ENCODE measurements around the gene C17orf58. TPM values are rescaled to one million over a fixed set of nuclear protein-coding genes. Genes with fewer than 3 reads are reported as not detected.

The C17orf58 gene
- total and polyA plus RNA-seq, 2 of the 8 experiments (the other 6 are each of a cell fraction or from before 2014, with no cell fraction given) = 22.6 to 24.1 TPM

- CTCF ChIA-PET (ENCODE audit: partially characterized antibody) = interaction anchor here (0.8 to 1.8 kb wide), 6 partner anchors 10 to 231 kb away, joined by 3 to 7 read pairs (median 4); no protein-coding TSS in a partner anchor
- TF ChIP-seq JUND (IDR thresholded peaks at IDR 0.05; ENCODE audit: low read length) = no peak
- TF ChIP-seq JUN (IDR thresholded peaks at IDR 0.05; ENCODE audit: low read depth, low read length) = no peak
Measured at GRCh38 chr17:67946513-67946912, 49.8 kb downstream of the C17orf58 start.

More at GRCh38 chr17:67946513-67946912, 49.8 kb downstream of the C17orf58 start:
- no peak overlapping the region for H3K9ac ChIP-seq (replicated peaks in 1 of 4; ENCODE audit: extremely low read depth in 1 of 4, low read depth in 3 of 4, low read length in 3 of 4)
- peaks cover 2% of the 10 kb centered on the region; the same call in 1 of the 2 replicates for H3K79me1 ChIP-seq (ENCODE audit: low read depth, low read length)
- H3K79me2 ChIP-seq (ENCODE audit: control insufficient read depth in 1 of 2, insufficient read depth in 2 of 2, low read length in 2 of 2) = no peaks in the 10 kb centered on the region
- no peak overlapping the region for H4K91ac ChIP-seq (replicated peaks; ENCODE audit: insufficient read length, low read length)
- H3K23ac ChIP-seq (ENCODE audit: insufficient read length) = no peak overlapping the region
- peaks cover 50 to 88% (median 75%) of the 10 kb centered on the region in 4 experiments for H3K36me3 ChIP-seq (ENCODE audit: control insufficient read depth in 2 of 4, insufficient read depth in 4 of 4, low read length in 3 of 4)
- no peaks in the 10 kb centered on the region for H3K4me1 ChIP-seq (replicated peaks in 1 of 4; ENCODE audit: control insufficient read depth in 3 of 4, insufficient read depth in 4 of 4, low read length in 3 of 4)
- no peak overlapping the region for H2BK15ac ChIP-seq (ENCODE audit: low read length)
- H3K9me3 ChIP-seq (ENCODE audit: insufficient read depth in 2 of 2, low read depth in 1 of 2, low read length in 1 of 2) = no peaks in the 10 kb centered on the region
- no peak overlapping the region for H4K5ac ChIP-seq (ENCODE audit: insufficient read length, low read depth, low read length)
- H3K27me3 ChIP-seq (replicated peaks in 1 of 4; ENCODE audit: control insufficient read depth in 3 of 4, extremely low read depth in 1 of 4, insufficient read depth in 3 of 4, low read length in 3 of 4) = no peaks in the 10 kb centered on the region
- DNase-seq (ENCODE audit: low read depth in 1 of 2, low spot score in 2 of 2) (no peak), FAIRE-seq (no peak)
- no peak overlapping the region for H3K4ac ChIP-seq (replicated peaks; ENCODE audit: insufficient read length, low read depth, low read length)
- POLR2A ChIA-PET (ENCODE audit: partially characterized antibody) = interaction anchor here (1.0 kb wide), 1 partner anchor 9 kb away, joined by 5 read pairs; no protein-coding TSS in a partner anchor
- H3K4me2 ChIP-seq (ENCODE audit: insufficient read depth in 1 of 2, low read depth in 2 of 2, low read length in 2 of 2) = no peak overlapping the region
- no peak overlapping the region for H3K56ac ChIP-seq (replicated peaks; ENCODE audit: insufficient read length, low read depth, low read length)
- peaks cover 0 to 5% of the 10 kb centered on the region in 2 experiments for H4K20me1 ChIP-seq (replicated peaks in 1 of 2; ENCODE audit: control insufficient read depth in 1 of 2, insufficient read depth in 2 of 2, low read length in 2 of 2)
- no peak overlapping the region for H3K4me3 ChIP-seq (ENCODE audit: extremely low read depth in 1 of 4, insufficient read depth in 2 of 4, low read depth in 3 of 4, low read length in 4 of 4)
- no peak overlapping the region for H4K8ac ChIP-seq (ENCODE audit: extremely low read depth, insufficient read depth, low read length)
- H3K23me2 ChIP-seq (ENCODE audit: low read depth, low read length) = no peaks in the 10 kb centered on the region
- no peak overlapping the region for H2BK5ac ChIP-seq (ENCODE audit: low read depth, low read length)
- no peak overlapping the region for H3K14ac ChIP-seq (ENCODE audit: insufficient read length)
- H2AK5ac ChIP-seq (ENCODE audit: low read depth, low read length) = no peak overlapping the region
- no peak overlapping the region for H2BK120ac ChIP-seq (replicated peaks; ENCODE audit: low read depth, low read length)
- no peak overlapping the region for H2AFZ ChIP-seq (ENCODE audit: low read length)
- H2BK12ac ChIP-seq (ENCODE audit: low read depth, low read length) = no peak overlapping the region
- H3K27ac ChIP-seq (ENCODE audit: low read depth, low read length) = no peak overlapping the region
- no peak overlapping the region for H2BK20ac ChIP-seq (ENCODE audit: low read length)
- no peak overlapping the region for H3K18ac ChIP-seq (ENCODE audit: extremely low read depth, low read length)

Measured in H1 (cell line).